ENCODE results near the gene MTF2. TPM values are rescaled to one million over a fixed set of nuclear protein-coding genes. Genes with fewer than 3 reads are reported as not detected.

Gene MTF2
- total RNA-seq, 4 donors from 2014 or later: 7.1 to 13.4 (median 9.9) TPM

GRCh38 chr1:93043057-93043557 lies 36.0 kb upstream of the MTF2 start:
- intact Hi-C loops (cut with DNase I): no loop called here
- H3K4me3 ChIP-seq: no peak overlapping the region
- no peaks in the 10 kb centered on the region for H3K36me3 ChIP-seq
- no peak for TF ChIP-seq EP300 (IDR thresholded peaks at IDR 0.05)
- no peak for TF ChIP-seq POLR2AphosphoS5 (IDR thresholded peaks at IDR 0.05)
- no peak for TF ChIP-seq POLR2A (IDR thresholded peaks at IDR 0.05; ENCODE audit: low read depth)
- TF ChIP-seq CTCF (IDR thresholded peaks at IDR 0.05): no peak
- no peaks in the 10 kb centered on the region for H3K27me3 ChIP-seq
- 98% methylated on average over 4 of the region's 4 CpGs for WGBS
- H3K27ac ChIP-seq (replicated peaks in 1 of 4): no peak overlapping the region
- no peak for DNase-seq (ENCODE audit: extremely low spot score)
- H3K9me3 ChIP-seq: no peaks in the 10 kb centered on the region
- no peaks in the 10 kb centered on the region for H3K4me1 ChIP-seq

- Histone ChIP-seq H3K4me1 (no peaks in the 10 kb centered on the region), H3K9me3 (no peaks in the 10 kb centered on the region), H3K27ac (replicated peaks in 1 of 4) (no peak overlapping the region), H3K27me3 (no peaks in the 10 kb centered on the region), H3K4me3 (no peak overlapping the region), H3K36me3 (no peaks in the 10 kb centered on the region)
- intact Hi-C loops (cut with DNase I): no loop called here
- WGBS: 73% methylated on average over 3 of the region's 3 CpGs
- no peak for DNase-seq (ENCODE audit: extremely low spot score)
- no peak for TF ChIP-seq EP300 (IDR thresholded peaks at IDR 0.05)
- no peak for TF ChIP-seq POLR2A (IDR thresholded peaks at IDR 0.05; ENCODE audit: low read depth)
- TF ChIP-seq CTCF (IDR thresholded peaks at IDR 0.05): no peak
- no peak for TF ChIP-seq POLR2AphosphoS5 (IDR thresholded peaks at IDR 0.05)
Measured at GRCh38 chr1:93047618-93048017, 31.5 kb upstream of the MTF2 start.

GRCh38 chr1:93051961-93052360 lies 27.1 kb upstream of the MTF2 start:
- intact Hi-C loops (cut with DNase I): no loop called here
- H3K4me3 ChIP-seq: no peak overlapping the region
- WGBS: 67% methylated on average over 1 of the region's 1 CpG
- H3K9me3 ChIP-seq: no peaks in the 10 kb centered on the region
- no peaks in the 10 kb centered on the region for H3K36me3 ChIP-seq
- H3K27me3 ChIP-seq: no peaks in the 10 kb centered on the region
- DNase-seq (ENCODE audit: extremely low spot score): no peak
- TF ChIP-seq POLR2A (IDR thresholded peaks at IDR 0.05; ENCODE audit: low read depth) (no peak), POLR2AphosphoS5 (IDR thresholded peaks at IDR 0.05) (no peak), EP300 (IDR thresholded peaks at IDR 0.05) (no peak), CTCF (IDR thresholded peaks at IDR 0.05) (no peak)
- no peak overlapping the region for H3K27ac ChIP-seq (replicated peaks in 1 of 4)
- no peaks in the 10 kb centered on the region for H3K4me1 ChIP-seq

- Histone ChIP-seq H3K36me3 (no peaks in the 10 kb centered on the region), H3K27me3 (no peaks in the 10 kb centered on the region), H3K9me3 (no peaks in the 10 kb centered on the region), H3K4me3 (no peak overlapping the region), H3K27ac (replicated peaks in 1 of 4) (no peak overlapping the region), H3K4me1 (no peaks in the 10 kb centered on the region)
- no peak for TF ChIP-seq CTCF (IDR thresholded peaks at IDR 0.05)
- no peak for TF ChIP-seq POLR2AphosphoS5 (IDR thresholded peaks at IDR 0.05)
- TF ChIP-seq POLR2A (IDR thresholded peaks at IDR 0.05; ENCODE audit: low read depth): no peak
- WGBS: 34% methylated on average over 4 of the region's 4 CpGs
- no peak for DNase-seq (ENCODE audit: extremely low spot score)
- intact Hi-C loops (cut with DNase I): no loop called here
Measured at GRCh38 chr1:93056214-93056613, 22.9 kb upstream of the MTF2 start.

GRCh38 chr1:93056649-93057048 lies 22.4 kb upstream of the MTF2 start:
- WGBS: 81% methylated on average over 2 of the region's 2 CpGs
- intact Hi-C loops (cut with DNase I): no loop called here

More at GRCh38 chr1:93056649-93057048, 22.4 kb upstream of the MTF2 start:
- Histone ChIP-seq H3K4me1 (no peaks in the 10 kb centered on the region), H3K4me3 (no peak overlapping the region), H3K36me3 (no peaks in the 10 kb centered on the region), H3K27ac (replicated peaks in 1 of 4) (no peak overlapping the region), H3K27me3 (no peaks in the 10 kb centered on the region), H3K9me3 (no peaks in the 10 kb centered on the region)
- no peak for TF ChIP-seq EP300 (IDR thresholded peaks at IDR 0.05)
- TF ChIP-seq CTCF (IDR thresholded peaks at IDR 0.05): no peak
- no peak for TF ChIP-seq POLR2AphosphoS5 (IDR thresholded peaks at IDR 0.05)
- no peak for TF ChIP-seq POLR2A (IDR thresholded peaks at IDR 0.05; ENCODE audit: low read depth)
- DNase-seq (ENCODE audit: extremely low spot score): no peak
